CD8-positive, alpha-beta memory T cell (primary cell): Measurements from ENCODE around the gene ZNF684. TPM values are rescaled to one million over a fixed set of nuclear protein-coding genes. Genes with fewer than 3 reads are reported as not detected.
"Not testable (repeated sequence)": the region's sequence is repeated elsewhere in the genome, so short reads cannot be mapped to it uniquely, and the experiment has no call there.

Experiments
- CTCF ChIA-PET: fragments of 350-600 bp; sonication (Branson Sonifier 250); formaldehyde crosslinking; loops from one replicate; lab custom pipeline; 2021; ENCODE audit warnings: antibody characterized with exemption; lab: Charles Lee
- POLR2A ChIA-PET: fragments of 350-600 bp; sonication (Branson Sonifier 250); formaldehyde crosslinking; loops from one replicate; lab custom pipeline; 2021; ENCODE audit warnings: antibody characterized with exemption; lab: Charles Lee
- DNase-seq, 5 donors: peaks; one replicate each; pipeline versions ENCODE4 v3.0.0 to v3.0.0-alpha.2; 2020 to 2022; ENCODE audit warnings: mixed read lengths in 1 of 5
- H3K27ac ChIP-seq: one replicate; pipeline ENCODE4 v1.7.0; 2013; ENCODE audit warnings: low read depth, mild to moderate bottlenecking, low read length, moderate library complexity
- H3K27me3 ChIP-seq: 2 replicates; pipeline ENCODE4 v1.7.0; 2013; ENCODE audit warnings: low read length, mild to moderate bottlenecking; ENCODE audit not compliant: insufficient read depth, poor library complexity, severe bottlenecking
- H3K36me3 ChIP-seq: 2 replicates; pipeline ENCODE4 v1.7.0; 2013; ENCODE audit warnings: mild to moderate bottlenecking, low read length, moderate library complexity; ENCODE audit not compliant: insufficient read depth
- H3K4me1 ChIP-seq: 2 replicates; pipeline ENCODE4 v1.7.0; 2013; ENCODE audit warnings: mild to moderate bottlenecking, low read length, moderate library complexity; ENCODE audit not compliant: insufficient read depth
- H3K4me3 ChIP-seq: 2 replicates; pipeline ENCODE4 v1.7.0; 2013; ENCODE audit warnings: mild to moderate bottlenecking, low read length
- H3K9me3 ChIP-seq: 2 replicates; pipeline ENCODE4 v1.7.0; 2013; ENCODE audit warnings: mild to moderate bottlenecking, low read length
- H3K27ac Mint-ChIP-seq, 8 donors: one replicate each; pipeline ENCODE4 v1.8.0; 2020 to 2021; ENCODE audit warnings: mixed read lengths in 8 of 8, mild to moderate bottlenecking in 6 of 8, inconsistent platforms in 3 of 8, moderate library complexity in 3 of 8
- H3K27me3 Mint-ChIP-seq, 2 donors: one replicate each; pipeline ENCODE4 v1.8.0; 2020 to 2021; ENCODE audit warnings: mixed read lengths in 2 of 2, mild to moderate bottlenecking in 1 of 2, moderate library complexity in 1 of 2
- H3K36me3 Mint-ChIP-seq, 3 donors: one replicate each; pipeline ENCODE4 v1.8.0; 2020 to 2021; ENCODE audit warnings: mixed read lengths in 3 of 3, inconsistent platforms in 1 of 3, mild to moderate bottlenecking in 1 of 3
- H3K4me1 Mint-ChIP-seq, 3 donors: one replicate each; pipeline ENCODE4 v1.8.0; 2020 to 2021; ENCODE audit warnings: mixed read lengths in 3 of 3, inconsistent platforms in 1 of 3, mild to moderate bottlenecking in 1 of 3
- H3K4me3 Mint-ChIP-seq, 7 donors: one replicate each; pipeline ENCODE4 v1.8.0; 2020 to 2021; ENCODE audit warnings: mixed read lengths in 7 of 7, mild to moderate bottlenecking in 6 of 7, moderate library complexity in 4 of 7, inconsistent platforms in 2 of 7
- H3K9me3 Mint-ChIP-seq, 5 donors: one replicate each; pipeline ENCODE4 v1.8.0; 2020 to 2022; ENCODE audit warnings: mixed read lengths in 5 of 5, mild to moderate bottlenecking in 3 of 5, moderate library complexity in 2 of 5, inconsistent platforms in 1 of 5
- polyA plus RNA-seq: library from polyadenylated mRNA; unstranded; fragments of 300-500 nt; fragmentation: Illumina TruSeq; gene quantifications from one replicate; pipeline ENCODE4 v1.2.3, GENCODE V29; 2021
- total RNA-seq, 2 experiments: library from RNA; stranded (reverse); gene quantifications; one replicate each; pipeline ENCODE4 v1.2.3, GENCODE V29; 2021

Gene ZNF684
- total and polyA plus RNA-seq, 3 experiments from 2014 or later: 4.5 to 5.9 (median 4.7) TPM

GRCh38 chr1:40567825-40568224, 36.4 kb downstream of the ZNF684 start:
- no peaks in the 10 kb centered on the region for H3K4me1 ChIP-seq
- Mint-ChIP-seq H3K36me3 (peaks cover 0 to 2% (median 0%) of the 10 kb centered on the region in 3 donors), H3K27me3 (peaks cover 17 to 35% of the 10 kb centered on the region in 2 donors), H3K9me3 (peaks cover 0 to 2% (median 0%) of the 10 kb centered on the region in 5 donors), H3K4me3 (no peak overlapping the region), H3K4me1 (no peaks in the 10 kb centered on the region), H3K27ac (no peak overlapping the region)
- ChIA-PET CTCF (no interaction called here), POLR2A (no interaction called here)
- no peaks in the 10 kb centered on the region for H3K9me3 ChIP-seq
- no peak overlapping the region for H3K27ac ChIP-seq
- no peak for DNase-seq
- H3K36me3 ChIP-seq: no peaks in the 10 kb centered on the region
- no peaks in the 10 kb centered on the region for H3K27me3 ChIP-seq
- no peak overlapping the region for H3K4me3 ChIP-seq

- POLR2A ChIA-PET, H3K9me3 Mint-ChIP-seq, DNase-seq, H3K27ac Mint-ChIP-seq, H3K4me1 ChIP-seq, H3K4me1 Mint-ChIP-seq, H3K36me3 Mint-ChIP-seq, H3K9me3 ChIP-seq, H3K4me3 ChIP-seq, H3K27me3 ChIP-seq, H3K4me3 Mint-ChIP-seq, H3K36me3 ChIP-seq, H3K27ac ChIP-seq: not testable (repeated sequence)
- H3K27me3 Mint-ChIP-seq: peaks cover 16 to 25% of the 10 kb centered on the region in 2 donors
- CTCF ChIA-PET: interaction anchor here (0.9 kb wide), 1 partner anchor 14 kb away, joined by 3 read pairs; no protein-coding TSS in a partner anchor
Observed at GRCh38 chr1:40574805-40575204, 43.4 kb downstream of the ZNF684 start.

- CTCF ChIA-PET: interaction anchor here (0.9 kb wide), 1 partner anchor 13 kb away, joined by 3 read pairs; no protein-coding TSS in a partner anchor
- no peak overlapping the region for H3K27ac Mint-ChIP-seq
- H3K27me3 Mint-ChIP-seq: peaks cover 16 to 25% of the 10 kb centered on the region in 2 donors
- Histone ChIP-seq H3K9me3 (no peaks in the 10 kb centered on the region), H3K4me1 (no peaks in the 10 kb centered on the region), H3K4me3 (no peak overlapping the region), H3K36me3 (no peaks in the 10 kb centered on the region), H3K27ac (no peak overlapping the region), H3K27me3 (no peaks in the 10 kb centered on the region)
- no peaks in the 10 kb centered on the region for H3K36me3 Mint-ChIP-seq
- H3K9me3 Mint-ChIP-seq: peaks cover 0 to 3% (median 0%) of the 10 kb centered on the region in 5 donors
- no peak overlapping the region for H3K4me3 Mint-ChIP-seq
- POLR2A ChIA-PET: no interaction called here
- no peaks in the 10 kb centered on the region for H3K4me1 Mint-ChIP-seq
- no peak for DNase-seq
Observed at GRCh38 chr1:40575336-40575735, 43.9 kb downstream of the ZNF684 start.

- H3K4me3 Mint-ChIP-seq: no peak overlapping the region
- H3K4me1 Mint-ChIP-seq: no peaks in the 10 kb centered on the region
Observed at GRCh38 chr1:40582116-40582515, 50.7 kb downstream of the ZNF684 start.

GRCh38 chr1:40583980-40584379, 52.5 kb downstream of the ZNF684 start:
- Histone ChIP-seq H3K4me3 (no peak overlapping the region), H3K4me1 (no peaks in the 10 kb centered on the region), H3K27me3 (no peaks in the 10 kb centered on the region), H3K27ac (no peak overlapping the region), H3K9me3 (no peaks in the 10 kb centered on the region), H3K36me3 (no peaks in the 10 kb centered on the region)
- Mint-ChIP-seq H3K9me3 (no peaks in the 10 kb centered on the region), H3K4me3 (no peak overlapping the region), H3K27ac (no peak overlapping the region), H3K4me1 (no peaks in the 10 kb centered on the region), H3K27me3 (no peaks in the 10 kb centered on the region), H3K36me3 (no peaks in the 10 kb centered on the region)
- DNase-seq: no peak
- ChIA-PET CTCF (no interaction called here), POLR2A (no interaction called here)

More at GRCh38 chr1:40582116-40582515, 50.7 kb downstream of the ZNF684 start:
- CTCF ChIA-PET: no interaction called here
- Histone ChIP-seq H3K4me1 (no peaks in the 10 kb centered on the region), H3K27ac (no peak overlapping the region), H3K4me3 (no peak overlapping the region), H3K9me3 (no peaks in the 10 kb centered on the region), H3K36me3 (no peaks in the 10 kb centered on the region), H3K27me3 (no peaks in the 10 kb centered on the region)
- no peak for DNase-seq
- POLR2A ChIA-PET: no interaction called here
- Mint-ChIP-seq H3K27me3 (peaks cover 3 to 7% of the 10 kb centered on the region in 2 donors), H3K27ac (no peak overlapping the region), H3K36me3 (no peaks in the 10 kb centered on the region), H3K9me3 (peaks cover 0 to 2% (median 0%) of the 10 kb centered on the region in 5 donors)

GRCh38 chr1:40588586-40588985, 57.1 kb downstream of the ZNF684 start:
- Histone ChIP-seq H3K4me3 (no peak overlapping the region), H3K27ac (no peak overlapping the region), H3K4me1 (no peaks in the 10 kb centered on the region), H3K9me3 (no peaks in the 10 kb centered on the region), H3K36me3 (no peaks in the 10 kb centered on the region), H3K27me3 (no peaks in the 10 kb centered on the region)
- ChIA-PET CTCF (interaction anchor here (1.2 to 1.7 kb wide), 2 partner anchors 13 to 81 kb away, joined by 3 to 4 read pairs; no protein-coding TSS in a partner anchor), POLR2A (no interaction called here)
- H3K27ac Mint-ChIP-seq: no peak overlapping the region
- DNase-seq: no peak
- H3K27me3 Mint-ChIP-seq: peaks cover 4 to 7% of the 10 kb centered on the region in 2 donors
- H3K4me1 Mint-ChIP-seq: peaks cover 3 to 4% (median 3%) of the 10 kb centered on the region in 3 donors
- no peaks in the 10 kb centered on the region for H3K9me3 Mint-ChIP-seq
- no peaks in the 10 kb centered on the region for H3K36me3 Mint-ChIP-seq
- no peak overlapping the region for H3K4me3 Mint-ChIP-seq

GRCh38 chr1:40592107-40592803, 60.8 kb downstream of the ZNF684 start:
- no peaks in the 10 kb centered on the region for H3K36me3 Mint-ChIP-seq
- no peaks in the 10 kb centered on the region for H3K36me3 ChIP-seq
- H3K4me1 ChIP-seq: no peaks in the 10 kb centered on the region
- ChIA-PET CTCF (no interaction called here), POLR2A (no interaction called here)
- peaks cover 4 to 7% of the 10 kb centered on the region in 2 donors for H3K27me3 Mint-ChIP-seq
- no peaks in the 10 kb centered on the region for H3K9me3 Mint-ChIP-seq
- H3K27ac ChIP-seq: no peak overlapping the region
- H3K27me3 ChIP-seq: no peaks in the 10 kb centered on the region
- H3K4me1 Mint-ChIP-seq: peaks cover 3 to 7% (median 4%) of the 10 kb centered on the region in 3 donors
- H3K27ac Mint-ChIP-seq: peak overlapping the region in 1 of 8 donors; percentile 14
- no peak overlapping the region for H3K4me3 ChIP-seq
- no peaks in the 10 kb centered on the region for H3K9me3 ChIP-seq
- H3K4me3 Mint-ChIP-seq: no peak overlapping the region
- no peak for DNase-seq

- H3K27ac Mint-ChIP-seq: peak overlapping the region in 1 of 8 donors; percentile 48
Observed at GRCh38 chr1:40593449-40594186, 62.2 kb downstream of the ZNF684 start.

More at GRCh38 chr1:40593449-40594186, 62.2 kb downstream of the ZNF684 start:
- H3K36me3 ChIP-seq: no peaks in the 10 kb centered on the region
- no peaks in the 10 kb centered on the region for H3K4me1 ChIP-seq
- DNase-seq: no peak
- H3K27ac ChIP-seq: no peak overlapping the region
- no peak overlapping the region for H3K4me3 ChIP-seq
- CTCF ChIA-PET: no interaction called here
- H3K27me3 ChIP-seq: no peaks in the 10 kb centered on the region
- POLR2A ChIA-PET: no interaction called here
- Mint-ChIP-seq H3K4me3 (no peak overlapping the region), H3K4me1 (peaks cover 3 to 7% (median 4%) of the 10 kb centered on the region in 3 donors), H3K36me3 (no peaks in the 10 kb centered on the region), H3K27me3 (peaks cover 7 to 8% of the 10 kb centered on the region in 2 donors), H3K9me3 (no peaks in the 10 kb centered on the region)
- H3K9me3 ChIP-seq: no peaks in the 10 kb centered on the region
